Neural progenitor cell (in vitro differentiated cells): Measurements from ENCODE around the gene CNTNAP4. TPM values are rescaled to one million over a fixed set of nuclear protein-coding genes. Genes with fewer than 3 reads are reported as not detected.

ENCODE experiments used
- DNase-seq: peaks from one replicate; pipeline ENCODE4 v3.0.0-alpha.2; 2016; ENCODE audit warnings: low spot score
- H2AFZ ChIP-seq: fragments of 200-600 bp; sonication (generic); replicated peaks from 2 replicates; pipeline ENCODE4 v1.6.1; 2016; ENCODE audit warnings: antibody characterized with exemption
- H3F3A ChIP-seq: fragments of 200-600 bp; sonication (generic); 2 replicates; pipeline ENCODE4 v1.6.1; 2016; ENCODE audit warnings: antibody characterized with exemption, low read depth
- H3K27ac ChIP-seq: fragments of 200-600 bp; sonication (generic); 2 replicates; pipeline ENCODE4 v1.5.1; 2016; ENCODE audit warnings: mild to moderate bottlenecking
- H3K27me3 ChIP-seq: fragments of 200-600 bp; sonication (generic); 2 replicates; pipeline ENCODE4 v1.6.1; 2016; ENCODE audit warnings: mild to moderate bottlenecking, moderate library complexity
- H3K36me3 ChIP-seq: fragments of 200-600 bp; sonication (generic); 2 replicates; pipeline ENCODE4 v1.5.1; 2016
- H3K4me1 ChIP-seq: fragments of 200-600 bp; sonication (generic); 2 replicates; pipeline ENCODE4 v1.6.1; 2016; ENCODE audit warnings: mixed run types
- H3K4me2 ChIP-seq: fragments of 200-600 bp; sonication (generic); 2 replicates; pipeline ENCODE4 v1.6.1; 2016
- H3K4me3 ChIP-seq: fragments of 200-600 bp; sonication (generic); 2 replicates; pipeline ENCODE4 v1.5.1; 2016
- H3K79me2 ChIP-seq: fragments of 200-600 bp; sonication (generic); 2 replicates; pipeline ENCODE4 v1.6.1; 2016; ENCODE audit warnings: low read depth
- H3K9ac ChIP-seq: fragments of 200-600 bp; sonication (generic); 2 replicates; pipeline ENCODE4 v1.6.1; 2016
- H3K9me3 ChIP-seq: fragments of 200-600 bp; sonication (generic); 2 replicates; pipeline ENCODE4 v1.5.1; 2016; ENCODE audit warnings: low read depth
- H4K20me1 ChIP-seq: fragments of 200-600 bp; sonication (generic); 2 replicates; pipeline ENCODE4 v1.6.1; 2016; ENCODE audit warnings: low read depth
- H3K27ac Mint-ChIP-seq: 3 replicates; pipeline ENCODE4 v1.8.0; 2021; ENCODE audit warnings: mixed read lengths
- H3K27me3 Mint-ChIP-seq: 2 replicates; pipeline ENCODE4 v1.8.0; 2022; ENCODE audit warnings: low read depth, mild to moderate bottlenecking, inconsistent platforms, moderate library complexity, mixed read lengths; ENCODE audit not compliant: insufficient read depth
- H3K36me3 Mint-ChIP-seq: 3 replicates; pipeline ENCODE4 v1.8.0; 2021; ENCODE audit warnings: mixed read lengths
- H3K4me1 Mint-ChIP-seq: 3 replicates; pipeline ENCODE4 v1.8.0; 2021; ENCODE audit warnings: mixed read lengths
- H3K4me3 Mint-ChIP-seq: 3 replicates; pipeline ENCODE4 v1.8.0; 2021; ENCODE audit warnings: mild to moderate bottlenecking, moderate library complexity, mixed read lengths
- H3K9me3 Mint-ChIP-seq: 3 replicates; pipeline ENCODE4 v1.8.0; 2020; ENCODE audit warnings: mixed read lengths
- CTCF ChIP-seq: fragments of 200-600 bp; sonication (generic); IDR thresholded peaks from 2 replicates; pipeline ENCODE4 v1.5.1; 2017; ENCODE audit warnings: antibody characterized with exemption, mild to moderate bottlenecking
- EZH2 ChIP-seq: fragments of 200-600 bp; sonication (generic); IDR thresholded peaks from 2 replicates; pipeline ENCODE4 v1.6.1; 2017; ENCODE audit warnings: antibody characterized with exemption, mild to moderate bottlenecking, moderate library complexity
- EZH2phosphoT487 ChIP-seq: fragments of 200-600 bp; sonication (generic); IDR thresholded peaks from 2 replicates; pipeline ENCODE4 v1.6.1; 2017; ENCODE audit warnings: antibody characterized with exemption
- total RNA-seq: library from RNA; depleted of rRNA; stranded (reverse); fragments of >200 nt; gene quantifications from 2 replicates; pipeline ENCODE4 v1.2.3, GENCODE V29; 2015; ENCODE audit warnings: low replicate concordance

CNTNAP4 gene
- total RNA-seq, 1 donor from 2014 or later = 0.41 TPM

- no peaks in the 10 kb centered on the region for H3K36me3 ChIP-seq
- H3K27ac Mint-ChIP-seq = no peak overlapping the region
- no peak overlapping the region for H3K9ac ChIP-seq
- no peaks in the 10 kb centered on the region for H3F3A ChIP-seq
- no peak for DNase-seq
- H3K27me3 ChIP-seq = no peaks in the 10 kb centered on the region
- no peak overlapping the region for H3K4me3 ChIP-seq
- H3K9me3 ChIP-seq = no peaks in the 10 kb centered on the region
- no peaks in the 10 kb centered on the region for H3K4me1 Mint-ChIP-seq
- H2AFZ ChIP-seq = no peak overlapping the region
- TF ChIP-seq EZH2 (no peak), CTCF (no peak), EZH2phosphoT487 (no peak)
- no peaks in the 10 kb centered on the region for H3K36me3 Mint-ChIP-seq
- H3K79me2 ChIP-seq = no peaks in the 10 kb centered on the region
- H3K27me3 Mint-ChIP-seq = no peaks in the 10 kb centered on the region
- H4K20me1 ChIP-seq = no peaks in the 10 kb centered on the region
- no peak overlapping the region for H3K4me3 Mint-ChIP-seq
- no peak overlapping the region for H3K27ac ChIP-seq
- no peaks in the 10 kb centered on the region for H3K9me3 Mint-ChIP-seq
- no peaks in the 10 kb centered on the region for H3K4me1 ChIP-seq
- no peak overlapping the region for H3K4me2 ChIP-seq
Observed at GRCh38 chr16:76318565-76318964, 41.4 kb downstream of the CNTNAP4 start.

GRCh38 chr16:76329106-76329505 is 51.9 kb downstream of the CNTNAP4 start:
- no peak overlapping the region for H2AFZ ChIP-seq
- no peaks in the 10 kb centered on the region for H3K4me1 ChIP-seq
- no peak for DNase-seq
- no peaks in the 10 kb centered on the region for H3K79me2 ChIP-seq
- Mint-ChIP-seq H3K36me3 (no peaks in the 10 kb centered on the region), H3K27ac (no peak overlapping the region), H3K9me3 (peaks cover 2% of the 10 kb centered on the region), H3K4me3 (no peak overlapping the region), H3K4me1 (no peaks in the 10 kb centered on the region), H3K27me3 (peaks cover 7% of the 10 kb centered on the region)
- no peaks in the 10 kb centered on the region for H3K36me3 ChIP-seq
- no peak overlapping the region for H3K4me2 ChIP-seq
- H3K9me3 ChIP-seq = no peaks in the 10 kb centered on the region
- TF ChIP-seq EZH2phosphoT487 = no peak
- H3F3A ChIP-seq = no peaks in the 10 kb centered on the region
- H3K27me3 ChIP-seq = no peaks in the 10 kb centered on the region
- H4K20me1 ChIP-seq = no peaks in the 10 kb centered on the region
- no peak overlapping the region for H3K9ac ChIP-seq
- H3K27ac ChIP-seq = no peak overlapping the region
- H3K4me3 ChIP-seq = no peak overlapping the region

- Histone ChIP-seq H3K4me3 (no peak overlapping the region), H3K27me3 (no peaks in the 10 kb centered on the region), H3K4me1 (peaks cover 14% of the 10 kb centered on the region), H4K20me1 (no peaks in the 10 kb centered on the region), H3K9ac (no peak overlapping the region), H3K36me3 (no peaks in the 10 kb centered on the region), H3F3A (peaks cover 11% of the 10 kb centered on the region), H3K9me3 (no peaks in the 10 kb centered on the region), H3K79me2 (no peaks in the 10 kb centered on the region), H3K27ac (peak overlapping the region; percentile 59), H3K4me2 (peak overlapping the region; percentile 39), H2AFZ (no peak overlapping the region)
- Mint-ChIP-seq H3K9me3 (peaks cover 17% of the 10 kb centered on the region), H3K36me3 (no peaks in the 10 kb centered on the region), H3K27ac (no peak overlapping the region), H3K27me3 (peaks cover 4% of the 10 kb centered on the region), H3K4me1 (peaks cover 14% of the 10 kb centered on the region), H3K4me3 (no peak overlapping the region)
- TF ChIP-seq EZH2phosphoT487 (no peak), CTCF (no peak), EZH2 (no peak)
- peak; percentile 44 for DNase-seq
Observed at GRCh38 chr16:76335180-76335974, 58.2 kb downstream of the CNTNAP4 start.

- no peak overlapping the region for H3K27ac ChIP-seq
Observed at GRCh38 chr16:76336112-76336511, 58.9 kb downstream of the CNTNAP4 start.

More at GRCh38 chr16:76336112-76336511, 58.9 kb downstream of the CNTNAP4 start:
- Histone ChIP-seq H4K20me1 (no peaks in the 10 kb centered on the region), H3K9ac (no peak overlapping the region), H3K4me1 (peaks cover 14% of the 10 kb centered on the region), H3K9me3 (no peaks in the 10 kb centered on the region), H3K4me3 (no peak overlapping the region), H3K4me2 (no peak overlapping the region), H3K79me2 (no peaks in the 10 kb centered on the region), H3K36me3 (no peaks in the 10 kb centered on the region), H3K27me3 (no peaks in the 10 kb centered on the region), H2AFZ (no peak overlapping the region), H3F3A (peaks cover 11% of the 10 kb centered on the region)
- Mint-ChIP-seq H3K9me3 (peaks cover 17% of the 10 kb centered on the region), H3K27me3 (peaks cover 4% of the 10 kb centered on the region), H3K4me3 (no peak overlapping the region), H3K27ac (no peak overlapping the region), H3K36me3 (no peaks in the 10 kb centered on the region), H3K4me1 (peaks cover 14% of the 10 kb centered on the region)
- no peak for TF ChIP-seq CTCF
- TF ChIP-seq EZH2 = no peak
- no peak for TF ChIP-seq EZH2phosphoT487
- no peak for DNase-seq
